SK-N-SH (cell line): ENCODE results near the gene RABGAP1L. TPM values are rescaled to one million over a fixed set of nuclear protein-coding genes. Genes with fewer than 3 reads are reported as not detected.

Source experiments
- CTCF ChIA-PET: fragments of 300-600, 350-600 bp; formaldehyde crosslinking; extraction: SDS; loops from one replicate; lab custom pipeline; 2021; lab: Yijun Ruan, JAX
- POLR2A ChIA-PET: fragments of 350-600 bp; sonication (Branson Sonifier 250); formaldehyde crosslinking; extraction: SDS; loops from one replicate; lab custom pipeline; 2020; ENCODE audit warnings: antibody characterized with exemption, inconsistent platforms; lab: Yijun Ruan, JAX
- DNase-seq: peaks from one replicate; pipeline ENCODE4 v3.0.0; 2012
- H2AFZ ChIP-seq: fragments of 200-600 bp; sonication (generic); 2 replicates; pipeline ENCODE4 v1.8.1; 2016; ENCODE audit warnings: antibody characterized with exemption, mild to moderate bottlenecking, low read depth
- H3F3A ChIP-seq: fragments of 200-600 bp; sonication (generic); replicated peaks from 2 replicates; pipeline ENCODE3; 2016; ENCODE audit warnings: antibody characterized with exemption, mild to moderate bottlenecking; ENCODE audit not compliant: insufficient read depth
- H3K27ac ChIP-seq, 2 experiments: fragments of 200-500 bp in 1 of 2; fragments of 200-600 bp in 1 of 2; sonication (Bioruptor generic) in 1 of 2; sonication (generic), shearing (Covaris generic) in 1 of 2; 2 replicates each; pipeline versions ENCODE4 v1.5.1 to v1.6.1; 2014 to 2016; ENCODE audit warnings: low read depth in 2 of 2, inconsistent platforms in 1 of 2, low read length in 1 of 2, mild to moderate bottlenecking in 1 of 2, mixed read lengths in 1 of 2
- H3K27me3 ChIP-seq: fragments of 200-600 bp; sonication (generic), shearing (Covaris generic); 2 replicates; pipeline ENCODE4 v1.6.1; 2016; ENCODE audit warnings: mixed run types; ENCODE audit not compliant: insufficient read depth
- H3K36me3 ChIP-seq, 2 experiments: fragments of 200-500 bp in 1 of 2; fragments of 200-600 bp in 1 of 2; sonication (Bioruptor generic) in 1 of 2; sonication (generic) in 1 of 2; replicated peaks in 1 of 2; 2 replicates each; pipeline versions ENCODE3 to v1.5.1; 2014 to 2016; ENCODE audit warnings: low read length in 1 of 2, mild to moderate bottlenecking in 1 of 2; ENCODE audit not compliant: insufficient read depth in 2 of 2, control insufficient read depth in 1 of 2
- H3K4me1 ChIP-seq, 2 experiments: fragments of 200-500 bp in 1 of 2; fragments of 200-600 bp in 1 of 2; sonication (Bioruptor generic) in 1 of 2; sonication (generic), shearing (Covaris generic) in 1 of 2; 2 replicates each; pipeline versions ENCODE4 v1.5.1 to v1.6.1; 2014 to 2016; ENCODE audit warnings: low read depth in 1 of 2, low read length in 1 of 2, mixed run types in 1 of 2; ENCODE audit not compliant: insufficient read depth in 2 of 2, control insufficient read depth in 1 of 2
- H3K4me2 ChIP-seq: fragments of 200-600 bp; sonication (generic), shearing (Covaris generic); 2 replicates; pipeline ENCODE4 v1.6.1; 2017; ENCODE audit warnings: mixed run types
- H3K4me3 ChIP-seq, 2 experiments: fragments of 200-500 bp in 1 of 2; fragments of 200-600 bp in 1 of 2; sonication (Bioruptor generic) in 1 of 2; sonication (generic), shearing (Covaris generic) in 1 of 2; 2 replicates each; pipeline versions ENCODE4 v1.5.1 to v1.8.1; 2014 to 2016; ENCODE audit warnings: low read depth in 2 of 2, inconsistent platforms in 1 of 2, low read length in 1 of 2, mild to moderate bottlenecking in 1 of 2, mixed read lengths in 1 of 2, moderate library complexity in 1 of 2
- H3K79me2 ChIP-seq: fragments of 200-600 bp; sonication (generic); 2 replicates; pipeline ENCODE4 v1.8.1; 2017; ENCODE audit warnings: mild to moderate bottlenecking; ENCODE audit not compliant: insufficient read depth
- H3K9ac ChIP-seq: fragments of 200-600 bp; sonication (generic); 2 replicates; pipeline ENCODE4 v1.6.1; 2017; ENCODE audit warnings: mixed run types
- H3K9me2 ChIP-seq: fragments of 200-600 bp; sonication (generic); 2 replicates; pipeline ENCODE4 v1.6.1; 2017; ENCODE audit warnings: mixed run types
- H3K9me3 ChIP-seq: fragments of 200-600 bp; sonication (generic); 2 replicates; pipeline ENCODE4 v1.6.1; 2017; ENCODE audit warnings: mixed run types, mild to moderate bottlenecking, moderate library complexity
- H4K20me1 ChIP-seq: fragments of 200-600 bp; sonication (generic); 2 replicates; pipeline ENCODE4 v1.6.1; 2017; ENCODE audit warnings: mild to moderate bottlenecking, mixed run types; ENCODE audit not compliant: insufficient read depth
- FOSL2 ChIP-seq: IDR thresholded peaks from 2 replicates; pipeline ENCODE4 v1.4.0; 2012; ENCODE audit warnings: low read depth, mild to moderate bottlenecking, moderate library complexity, borderline replicate concordance
- FOXJ3 ChIP-seq: sonication (generic); formaldehyde crosslinking; IDR thresholded peaks from 2 replicates; pipeline ENCODE4 v1.5.1; 2020; ENCODE audit warnings: mild to moderate bottlenecking, missing genetic modification reagents
- FOXM1 ChIP-seq: IDR thresholded peaks from 2 replicates; pipeline ENCODE4 v1.4.0; 2012; ENCODE audit warnings: low read depth, mild to moderate bottlenecking
- IRF3 ChIP-seq: fragments of 150-350 bp; IDR thresholded peaks from 2 replicates; pipeline ENCODE4 v1.6.1; 2016; ENCODE audit warnings: mild to moderate bottlenecking, low read depth, low read length
- JUND ChIP-seq: IDR thresholded peaks from 2 replicates; pipeline ENCODE4 v1.4.0; 2012
- NRF1 ChIP-seq: IDR thresholded peaks from 2 replicates; pipeline ENCODE4 v1.6.1; 2012; ENCODE audit warnings: low read depth, mild to moderate bottlenecking, low read length
- RCOR1 ChIP-seq: fragments of 150-350 bp; IDR thresholded peaks from 2 replicates; pipeline ENCODE4 v1.6.1; 2017; ENCODE audit warnings: antibody characterized with exemption, low read length
- RFX5 ChIP-seq: IDR thresholded peaks from 2 replicates; pipeline ENCODE4 v1.6.1; 2012; ENCODE audit warnings: mild to moderate bottlenecking, improper control_type of control experiment, low read length
- USF2 ChIP-seq: fragments of 150-350 bp; IDR thresholded peaks from 2 replicates; pipeline ENCODE4 v1.6.1; 2017; ENCODE audit warnings: antibody characterized with exemption, low read length, low read depth, borderline replicate concordance
- ZBTB33 ChIP-seq: IDR thresholded peaks from 2 replicates; pipeline ENCODE4 v1.4.0; 2012; ENCODE audit warnings: low read depth, borderline replicate concordance
- WGBS: methylation state at CpG from one replicate; pipeline ENCODE4 v1.1.6; 2017; ENCODE audit warnings: low lambda C conversion rate; 5-methylcytosine and 5-hydroxymethylcytosine counted together
- polyA plus RNA-seq, 3 experiments: library from polyadenylated mRNA; depleted of rRNA; stranded (reverse); fragments of >200 nt; gene quantifications; 2 replicates each; pipeline ENCODE4 v1.2.3, GENCODE V29; 2012
- TF ChIP-seq, protein P1 (sequence below): IDR thresholded peaks from 2 replicates; pipeline ENCODE4 v1.6.1; 2012; ENCODE audit warnings: mild to moderate bottlenecking, low read depth, low read length, moderate library complexity
- TF ChIP-seq, protein P2 (sequence below): fragments of 200-600 bp; sonication (generic); IDR thresholded peaks from 2 replicates; pipeline ENCODE4 v1.6.1; 2017; ENCODE audit warnings: antibody characterized with exemption, mild to moderate bottlenecking, moderate library complexity

The RABGAP1L gene
- polyA plus RNA-seq, 1 of the 3 experiments (the other 2 are of a cell fraction), result 7.2 TPM

DNA sequence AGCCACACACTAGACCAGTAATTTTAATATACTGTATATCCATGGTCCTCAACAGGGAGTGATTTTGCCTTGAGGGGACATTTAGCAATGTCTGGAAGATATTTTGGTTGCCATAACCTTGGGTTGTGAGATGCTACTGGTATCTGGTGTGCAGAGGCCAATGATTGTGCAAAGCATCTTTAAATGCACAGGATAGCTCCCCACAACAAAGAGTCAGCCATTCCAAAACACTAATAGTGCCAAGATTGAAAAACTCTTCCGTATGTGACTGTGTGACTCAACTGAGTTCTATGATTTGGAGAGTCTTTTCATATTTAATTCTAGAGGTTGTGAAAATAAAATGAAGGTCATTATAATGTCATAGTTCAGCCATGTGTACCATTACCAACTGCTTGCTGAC lies 699.0 kb downstream of the RABGAP1L start (continued):
- TF ChIP-seq, protein P1, sequence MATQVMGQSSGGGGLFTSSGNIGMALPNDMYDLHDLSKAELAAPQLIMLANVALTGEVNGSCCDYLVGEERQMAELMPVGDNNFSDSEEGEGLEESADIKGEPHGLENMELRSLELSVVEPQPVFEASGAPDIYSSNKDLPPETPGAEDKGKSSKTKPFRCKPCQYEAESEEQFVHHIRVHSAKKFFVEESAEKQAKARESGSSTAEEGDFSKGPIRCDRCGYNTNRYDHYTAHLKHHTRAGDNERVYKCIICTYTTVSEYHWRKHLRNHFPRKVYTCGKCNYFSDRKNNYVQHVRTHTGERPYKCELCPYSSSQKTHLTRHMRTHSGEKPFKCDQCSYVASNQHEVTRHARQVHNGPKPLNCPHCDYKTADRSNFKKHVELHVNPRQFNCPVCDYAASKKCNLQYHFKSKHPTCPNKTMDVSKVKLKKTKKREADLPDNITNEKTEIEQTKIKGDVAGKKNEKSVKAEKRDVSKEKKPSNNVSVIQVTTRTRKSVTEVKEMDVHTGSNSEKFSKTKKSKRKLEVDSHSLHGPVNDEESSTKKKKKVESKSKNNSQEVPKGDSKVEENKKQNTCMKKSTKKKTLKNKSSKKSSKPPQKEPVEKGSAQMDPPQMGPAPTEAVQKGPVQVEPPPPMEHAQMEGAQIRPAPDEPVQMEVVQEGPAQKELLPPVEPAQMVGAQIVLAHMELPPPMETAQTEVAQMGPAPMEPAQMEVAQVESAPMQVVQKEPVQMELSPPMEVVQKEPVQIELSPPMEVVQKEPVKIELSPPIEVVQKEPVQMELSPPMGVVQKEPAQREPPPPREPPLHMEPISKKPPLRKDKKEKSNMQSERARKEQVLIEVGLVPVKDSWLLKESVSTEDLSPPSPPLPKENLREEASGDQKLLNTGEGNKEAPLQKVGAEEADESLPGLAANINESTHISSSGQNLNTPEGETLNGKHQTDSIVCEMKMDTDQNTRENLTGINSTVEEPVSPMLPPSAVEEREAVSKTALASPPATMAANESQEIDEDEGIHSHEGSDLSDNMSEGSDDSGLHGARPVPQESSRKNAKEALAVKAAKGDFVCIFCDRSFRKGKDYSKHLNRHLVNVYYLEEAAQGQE, result no peak
- TF ChIP-seq RCOR1 (no peak), FOSL2 (no peak), USF2 (no peak), JUND (no peak), FOXM1 (no peak), RFX5 (no peak)
- TF ChIP-seq, protein P2, sequence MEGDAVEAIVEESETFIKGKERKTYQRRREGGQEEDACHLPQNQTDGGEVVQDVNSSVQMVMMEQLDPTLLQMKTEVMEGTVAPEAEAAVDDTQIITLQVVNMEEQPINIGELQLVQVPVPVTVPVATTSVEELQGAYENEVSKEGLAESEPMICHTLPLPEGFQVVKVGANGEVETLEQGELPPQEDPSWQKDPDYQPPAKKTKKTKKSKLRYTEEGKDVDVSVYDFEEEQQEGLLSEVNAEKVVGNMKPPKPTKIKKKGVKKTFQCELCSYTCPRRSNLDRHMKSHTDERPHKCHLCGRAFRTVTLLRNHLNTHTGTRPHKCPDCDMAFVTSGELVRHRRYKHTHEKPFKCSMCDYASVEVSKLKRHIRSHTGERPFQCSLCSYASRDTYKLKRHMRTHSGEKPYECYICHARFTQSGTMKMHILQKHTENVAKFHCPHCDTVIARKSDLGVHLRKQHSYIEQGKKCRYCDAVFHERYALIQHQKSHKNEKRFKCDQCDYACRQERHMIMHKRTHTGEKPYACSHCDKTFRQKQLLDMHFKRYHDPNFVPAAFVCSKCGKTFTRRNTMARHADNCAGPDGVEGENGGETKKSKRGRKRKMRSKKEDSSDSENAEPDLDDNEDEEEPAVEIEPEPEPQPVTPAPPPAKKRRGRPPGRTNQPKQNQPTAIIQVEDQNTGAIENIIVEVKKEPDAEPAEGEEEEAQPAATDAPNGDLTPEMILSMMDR, result no peak

GRCh38 chr1:174870319-174870718 lies 711.0 kb downstream of the RABGAP1L start:
- DNase-seq, result no peak
- 77% methylated on average over 1 of the region's 1 CpG for WGBS
- TF ChIP-seq IRF3 (no peak), ZBTB33 (no peak), RFX5 (no peak), FOXJ3 (CRISPR knock-in tag) (no peak), NRF1 (no peak)
- TF ChIP-seq, protein P2, result no peak
- Histone ChIP-seq H2AFZ (no peak overlapping the region), H3K4me2 (no peak overlapping the region), H4K20me1 (no peaks in the 10 kb centered on the region), H3K4me3 (no peak overlapping the region), H3K36me3 (no peaks in the 10 kb centered on the region), H3K9me2 (no peaks in the 10 kb centered on the region), H3K9me3 (no peaks in the 10 kb centered on the region), H3K27me3 (no peaks in the 10 kb centered on the region), H3F3A (no peaks in the 10 kb centered on the region), H3K79me2 (no peaks in the 10 kb centered on the region), H3K27ac (no peak overlapping the region), H3K9ac (no peak overlapping the region), H3K4me1 (no peaks in the 10 kb centered on the region)
- ChIA-PET CTCF (no interaction called here), POLR2A (no interaction called here)
